Endothelial cell of umbilical vein (primary cell): Measurements from ENCODE around the gene TCF20. TPM values are rescaled to one million over a fixed set of nuclear protein-coding genes. Genes with fewer than 3 reads are reported as not detected.

Source experiments
- BruUV-seq: library from RNA; stranded (reverse); fragments of 400-500 nt; replicated peaks from 2 replicates; lab custom pipeline; 2021; lab: Mats Ljungman, UMichigan
- CTCF ChIA-PET: fragments of 300-600, 350-600 bp; sonication (Branson Sonifier 250); formaldehyde crosslinking; loops from one replicate; lab custom pipeline; 2021; ENCODE audit warnings: antibody characterized with exemption, inconsistent platforms; lab: Charles Lee
- POLR2A ChIA-PET: fragments of 300-600, 350-600 bp; sonication (Branson Sonifier 250); formaldehyde crosslinking; loops from one replicate; lab custom pipeline; 2021; ENCODE audit warnings: antibody characterized with exemption, inconsistent platforms; lab: Charles Lee
- DNase-seq: peaks from one replicate; pipeline ENCODE4 v3.0.0-alpha.2; 2011; ENCODE audit warnings: low read depth, low spot score
- FAIRE-seq: peaks from 2 replicates; lab custom pipeline; 2011; peaks lifted over from hg19 to GRCh38; lab: Jason Lieb, UNC
- H2AFZ ChIP-seq: 2 replicates; pipeline ENCODE4 v1.6.0; 2012; ENCODE audit warnings: low read depth, low read length, control low read depth, inconsistent platforms
- H3K27ac ChIP-seq: 2 replicates; pipeline ENCODE4 v1.5.1; 2011; ENCODE audit warnings: low read depth, mild to moderate bottlenecking, control low read depth, low read length, moderate library complexity; ENCODE audit not compliant: insufficient read depth
- H3K27me3 ChIP-seq, 2 experiments: 2 replicates each; pipeline versions ENCODE4 v1.6.0 to v1.6.1; 2011; ENCODE audit warnings: low read length in 2 of 2, mixed read lengths in 1 of 2; ENCODE audit not compliant: control insufficient read depth in 2 of 2, insufficient read depth in 2 of 2
- H3K36me3 ChIP-seq, 2 experiments: 2 replicates in 1 of 2; 3 replicates in 1 of 2; pipeline ENCODE4 v1.5.1; 2011; ENCODE audit warnings: low read length in 2 of 2, mild to moderate bottlenecking in 1 of 2, moderate library complexity in 1 of 2; ENCODE audit not compliant: control insufficient read depth in 2 of 2, insufficient read depth in 2 of 2; ENCODE audit errors: extremely low read depth in 1 of 2
- H3K4me1 ChIP-seq: 3 replicates; pipeline ENCODE4 v1.5.1; 2011; ENCODE audit warnings: mild to moderate bottlenecking, low read length; ENCODE audit not compliant: control insufficient read depth, insufficient read depth; ENCODE audit errors: extremely low read depth
- H3K4me2 ChIP-seq: 2 replicates; pipeline ENCODE4 v1.6.1; 2011; ENCODE audit warnings: low read length, control low read depth, mixed read lengths; ENCODE audit not compliant: insufficient read depth
- H3K4me3 ChIP-seq, 3 experiments: fragments of 200-600 bp in 1 of 3; sonication (generic), shearing (Covaris generic) in 1 of 3; replicated peaks in 1 of 3; 2 replicates each; pipeline ENCODE4 v1.5.1; 2011 to 2016; ENCODE audit warnings: control low read depth in 3 of 3, low read length in 3 of 3, mild to moderate bottlenecking in 2 of 3, inconsistent platforms in 1 of 3, low read depth in 1 of 3, moderate library complexity in 1 of 3; ENCODE audit not compliant: insufficient read depth in 1 of 3
- H3K79me2 ChIP-seq: 2 replicates; pipeline ENCODE4 v1.6.0; 2012; ENCODE audit warnings: low read length, inconsistent platforms; ENCODE audit not compliant: control insufficient read depth, insufficient read depth
- H3K9ac ChIP-seq: replicated peaks from 2 replicates; pipeline ENCODE3; 2011; ENCODE audit warnings: low read length, control low read depth; ENCODE audit not compliant: insufficient read depth; ENCODE audit errors: extremely low read depth
- H3K9me1 ChIP-seq: replicated peaks from 3 replicates; pipeline ENCODE4 v1.6.0; 2011; ENCODE audit warnings: mild to moderate bottlenecking, low read length; ENCODE audit not compliant: control insufficient read depth, insufficient read depth; ENCODE audit errors: extremely low read depth
- H3K9me3 ChIP-seq: replicated peaks from 2 replicates; pipeline ENCODE4 v1.5.1; 2012; ENCODE audit warnings: low read length, inconsistent platforms; ENCODE audit not compliant: control insufficient read depth, insufficient read depth
- H4K20me1 ChIP-seq: replicated peaks from 2 replicates; pipeline ENCODE3; 2011; ENCODE audit warnings: mild to moderate bottlenecking, low read length; ENCODE audit not compliant: control insufficient read depth, insufficient read depth; ENCODE audit errors: extremely low read depth
- CTCF ChIP-seq, 2 donors: IDR thresholded peaks; 1 replicate in 1 of 2; 2 replicates in 1 of 2; pipeline ENCODE4 v1.5.1; 2011; ENCODE audit warnings: low read length in 2 of 2, mild to moderate bottlenecking in 2 of 2, moderate library complexity in 2 of 2, control low read depth in 1 of 2, inconsistent platforms in 1 of 2, low read depth in 1 of 2; ENCODE audit not compliant: insufficient read depth in 1 of 2; ENCODE audit errors: extremely low read depth in 1 of 2
- EZH2 ChIP-seq: IDR thresholded peaks from 2 replicates; pipeline ENCODE4 v1.6.1; 2012; ENCODE audit warnings: borderline replicate concordance, low read depth, mild to moderate bottlenecking, moderate library complexity, low read length, inconsistent platforms; ENCODE audit not compliant: severe bottlenecking
- FOS ChIP-seq: IDR thresholded peaks from 2 replicates; pipeline ENCODE4 v1.6.1; 2011; ENCODE audit warnings: mild to moderate bottlenecking, low read length, moderate library complexity, borderline replicate concordance; ENCODE audit not compliant: insufficient read depth
- GATA2 ChIP-seq: IDR thresholded peaks from 2 replicates; pipeline ENCODE4 v1.7.0; 2011; ENCODE audit warnings: low read depth, mild to moderate bottlenecking, moderate library complexity, mixed read lengths, low read length; ENCODE audit not compliant: insufficient read length, insufficient read depth
- JUN ChIP-seq: IDR thresholded peaks from 2 replicates; pipeline ENCODE4 v1.6.1; 2011; ENCODE audit warnings: borderline replicate concordance, low read depth; ENCODE audit not compliant: insufficient read length, insufficient read depth
- MAX ChIP-seq: IDR thresholded peaks from 2 replicates; pipeline ENCODE4 v1.6.1; 2011; ENCODE audit not compliant: insufficient read depth, insufficient read length
- MYC ChIP-seq: IDR thresholded peaks from one replicate; pipeline ENCODE4 v1.6.1; 2011; ENCODE audit warnings: mild to moderate bottlenecking, low read depth, low read length
- POLR2A ChIP-seq: IDR thresholded peaks from 2 replicates; pipeline ENCODE4 v1.6.1; 2012; ENCODE audit warnings: low read depth, mild to moderate bottlenecking, control low read depth, low read length
- POLR2AphosphoS5 ChIP-seq: IDR thresholded peaks from 2 replicates; pipeline ENCODE4 v1.6.1; 2012; ENCODE audit warnings: low read depth, mild to moderate bottlenecking, control low read depth, low read length, moderate library complexity; ENCODE audit not compliant: insufficient read depth
- dilution Hi-C: fragments of 300-500 bp; cut with MboI; formaldehyde crosslinking; loops from one replicate; pipeline ENCODE4 v1.15.0; 2019; ENCODE audit warnings: low sequenced_read_pairs; ENCODE audit not compliant: extremely low pct_ligation_motif_present
- intact Hi-C: fragments of 100-400 bp; cut with micrococcal nuclease; formaldehyde crosslinking; loops from one replicate; pipeline ENCODE4 v1.10.0; 2022
- polyA plus RNA-seq, 4 experiments: library from polyadenylated mRNA; depleted of rRNA in 3 of 4; stranded (reverse) in 3 of 4; unstranded in 1 of 4; fragments of >200 nt; gene quantifications; 2 replicates each; pipeline versions ENCODE4 v1.2.1 to v1.2.3, GENCODE V29; 2011 to 2012; ENCODE audit warnings: missing spikeins in 1 of 4
- total RNA-seq: library from RNA; stranded (reverse); gene quantifications from 2 replicates; pipeline ENCODE4 v1.2.3, GENCODE V29; 2021

TCF20 gene
- total and polyA plus RNA-seq, 2 donors (not counting 3 experiments of a cell fraction or from before 2014, with no cell fraction given), result 11.2 to 36.7 TPM

- Histone ChIP-seq H3K9ac (no peak overlapping the region), H3K36me3 (no peaks in the 10 kb centered on the region), H3K79me2 (peaks cover 29% of the 10 kb centered on the region), H3K4me1 (peaks cover 7% of the 10 kb centered on the region), H3K27ac (no peak overlapping the region), H4K20me1 (no peaks in the 10 kb centered on the region), H2AFZ (no peak overlapping the region), H3K27me3 (no peaks in the 10 kb centered on the region), H3K9me1 (no peaks in the 10 kb centered on the region), H3K9me3 (no peaks in the 10 kb centered on the region), H3K4me2 (no peak overlapping the region), H3K4me3 (no peak overlapping the region)
- POLR2A ChIA-PET, result no interaction called here
- intact Hi-C loops (loop anchor here (5.0 to 10.0 kb wide), 2 partner anchors 100 to 163 kb away; partner anchors contain the start of gene NFAM1), dilution Hi-C loops (no loop called here)
- CTCF ChIA-PET, result no interaction called here
- DNase-seq (no peak), FAIRE-seq (no peak)
- BruUV-seq, result no TSS peak
- TF ChIP-seq FOS (no peak), CTCF (IDR thresholded peaks at IDR 0.05; ENCODE audit: extremely low read depth in 1 of 2, insufficient read depth in 1 of 2, low read depth in 1 of 2, low read length in 2 of 2) (no peak), EZH2 (no peak), POLR2A (no peak), GATA2 (no peak), JUN (no peak), MYC (no peak), POLR2AphosphoS5 (no peak), MAX (no peak)
These were observed 1.5 kb upstream of the TCF20 start for GRCh38 chr22:42271906-42272305.
